Activated naive CD8-positive, alpha-beta T cell (primary cell): ENCODE data around the gene HLCS.
"Not testable (repeated sequence)": the region's sequence is repeated elsewhere in the genome, so short reads cannot be mapped to it uniquely, and the experiment has no call there.

Source experiments
- H3K27ac Mint-ChIP-seq: one replicate; pipeline ENCODE4 v1.8.0; 2021; ENCODE audit warnings: mixed read lengths
- H3K27me3 Mint-ChIP-seq: one replicate; pipeline ENCODE4 v1.8.0; 2021; ENCODE audit warnings: mixed read lengths
- H3K36me3 Mint-ChIP-seq: one replicate; pipeline ENCODE4 v1.8.0; 2021; ENCODE audit warnings: mixed read lengths
- H3K4me1 Mint-ChIP-seq: one replicate; pipeline ENCODE4 v1.8.0; 2021; ENCODE audit warnings: low read depth, mixed read lengths
- H3K4me3 Mint-ChIP-seq: one replicate; pipeline ENCODE4 v1.8.0; 2021; ENCODE audit warnings: mild to moderate bottlenecking, mixed read lengths
- H3K9me3 Mint-ChIP-seq: one replicate; pipeline ENCODE4 v1.8.0; 2021; ENCODE audit warnings: low read depth, mixed read lengths

The HLCS gene

DNA sequence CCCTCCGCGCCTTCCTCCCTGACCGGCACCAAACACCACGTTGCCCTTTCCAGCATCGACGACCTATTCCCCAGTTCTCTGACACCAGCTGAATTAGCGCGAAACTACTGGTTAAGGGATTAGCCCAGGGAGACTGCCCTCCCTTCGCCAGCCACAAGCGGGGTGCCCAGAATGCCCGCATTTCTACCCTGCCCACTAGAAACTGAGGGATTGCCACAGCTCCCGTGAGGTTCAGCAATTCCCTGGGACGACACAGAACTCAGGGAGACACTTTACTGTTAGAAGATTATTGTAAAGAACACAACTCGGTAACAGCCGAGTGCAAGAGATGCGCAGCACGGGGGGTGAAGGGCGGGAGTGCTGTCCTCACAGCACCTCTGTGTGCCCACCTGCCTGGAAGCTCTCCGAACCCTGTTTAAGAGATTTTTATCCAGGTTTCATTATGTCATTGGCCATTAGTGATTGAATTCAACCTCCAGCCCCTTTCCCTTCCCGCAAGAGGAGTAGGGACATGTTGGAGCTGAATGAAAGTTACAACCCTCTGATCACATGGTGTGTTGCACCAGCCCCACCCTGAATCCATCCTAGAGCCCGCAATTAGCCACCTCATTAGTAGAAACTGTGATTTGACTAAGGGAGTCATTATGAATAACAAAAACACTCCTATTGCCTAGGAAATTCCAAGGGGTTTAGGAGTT is 24.2 kb upstream of the HLCS start:
- H3K4me1 Mint-ChIP-seq = peaks cover 32% of the 10 kb centered on the region
- peak overlapping the region; percentile 88 for H3K4me3 Mint-ChIP-seq
- no peaks in the 10 kb centered on the region for H3K27me3 Mint-ChIP-seq
- no peaks in the 10 kb centered on the region for H3K9me3 Mint-ChIP-seq
- H3K27ac Mint-ChIP-seq = peak overlapping the region; percentile 89
- H3K36me3 Mint-ChIP-seq = no peaks in the 10 kb centered on the region

DNA sequence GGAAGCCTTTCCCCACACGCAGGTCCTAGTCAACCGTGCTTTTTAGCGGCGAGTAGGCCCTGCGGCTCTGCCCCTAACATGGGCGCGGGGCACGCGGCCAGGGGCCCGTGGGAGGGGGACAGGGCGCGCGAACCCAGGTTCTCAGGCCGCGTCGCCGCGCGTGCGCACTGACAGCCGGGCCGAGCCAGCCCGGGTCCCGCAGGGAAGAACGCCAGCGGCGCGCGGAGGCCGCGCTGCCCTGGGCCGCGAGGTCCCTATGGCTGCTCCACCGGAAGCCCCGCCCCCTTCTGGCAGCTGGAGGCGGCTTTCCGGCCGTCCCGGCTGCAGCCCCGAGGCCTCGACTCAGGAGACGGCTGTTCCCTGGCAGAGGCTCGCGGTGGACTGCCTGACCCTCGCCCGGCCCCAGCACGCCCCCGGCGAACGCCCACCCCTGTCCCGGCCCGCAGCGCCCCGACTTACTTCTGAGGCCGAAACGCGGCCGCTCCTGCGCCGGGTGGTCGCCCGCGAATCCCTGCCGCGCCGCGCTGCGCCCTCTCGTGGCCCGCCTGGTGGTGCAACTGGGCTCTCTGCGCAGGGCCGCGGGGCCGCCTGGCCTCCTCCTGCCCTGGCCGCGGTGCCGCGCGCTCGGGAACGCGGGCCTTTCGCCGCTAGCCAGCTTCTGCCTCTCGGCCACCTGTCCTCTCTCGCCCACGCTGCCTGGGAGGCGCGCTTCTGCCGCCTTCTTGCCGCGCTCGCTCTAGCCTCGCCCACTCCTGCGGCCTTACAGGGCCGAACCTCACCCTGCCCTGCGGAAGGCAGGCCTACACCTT is 23.4 kb upstream of the HLCS start:
- Mint-ChIP-seq H3K27ac (peak overlapping the region; percentile 89), H3K9me3 (no peaks in the 10 kb centered on the region), H3K36me3 (no peaks in the 10 kb centered on the region), H3K4me1 (peaks cover 33% of the 10 kb centered on the region), H3K4me3 (peak overlapping the region; percentile 88), H3K27me3 (no peaks in the 10 kb centered on the region)

DNA sequence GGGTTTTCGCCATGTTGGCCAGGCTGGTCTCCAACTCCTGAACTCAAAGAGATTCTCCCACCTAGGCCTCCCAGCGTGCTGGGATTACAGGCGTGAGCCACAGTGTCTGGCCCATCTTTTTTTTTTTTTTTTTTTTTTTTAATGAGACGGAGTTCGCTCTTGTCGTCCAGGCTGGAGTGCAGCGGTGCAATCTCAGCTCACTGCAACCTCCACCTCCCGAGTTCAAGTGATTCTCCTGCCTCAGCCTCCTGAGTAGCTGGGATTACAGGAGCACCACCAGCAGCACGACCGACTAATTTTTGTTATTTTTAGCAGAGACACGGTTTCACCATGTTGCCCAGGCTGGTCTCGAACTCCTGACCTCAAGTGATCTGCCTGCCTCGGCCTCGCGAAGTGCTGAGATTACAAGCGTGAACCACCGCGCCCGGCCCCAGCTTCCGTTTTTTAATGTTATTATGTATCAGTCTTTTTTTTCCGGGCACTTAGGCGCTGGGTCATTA is 22.8 kb upstream of the HLCS start:
- H3K9me3 Mint-ChIP-seq, H3K27me3 Mint-ChIP-seq, H3K27ac Mint-ChIP-seq, H3K36me3 Mint-ChIP-seq: not testable (repeated sequence)
- Mint-ChIP-seq H3K4me1 (peaks cover 35% of the 10 kb centered on the region), H3K4me3 (peak overlapping the region; percentile 69)

DNA sequence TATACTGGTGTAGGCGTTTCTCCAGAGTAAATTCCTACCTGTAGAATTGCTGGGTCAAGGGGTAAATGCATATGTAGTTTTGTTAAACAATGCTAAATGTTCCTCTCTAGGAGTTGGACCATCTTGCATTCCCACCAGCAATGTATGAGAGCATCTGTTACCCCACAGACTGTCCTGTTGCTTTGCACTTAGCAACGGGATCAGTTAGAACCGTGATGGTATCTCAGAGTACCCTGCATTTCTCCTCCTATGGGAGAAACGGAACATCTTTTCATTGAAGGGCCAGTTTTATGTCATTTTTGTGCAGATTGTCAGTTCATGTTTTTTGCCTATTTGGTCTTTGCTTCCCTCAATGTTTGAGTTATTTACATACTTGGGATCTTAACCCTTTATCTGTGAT is 22.1 kb upstream of the HLCS start:
- Mint-ChIP-seq H3K36me3 (no peaks in the 10 kb centered on the region), H3K9me3 (no peaks in the 10 kb centered on the region), H3K4me1 (peaks cover 35% of the 10 kb centered on the region), H3K27me3 (no peaks in the 10 kb centered on the region), H3K27ac (peak overlapping the region; percentile 36), H3K4me3 (peak overlapping the region; percentile 65)

DNA sequence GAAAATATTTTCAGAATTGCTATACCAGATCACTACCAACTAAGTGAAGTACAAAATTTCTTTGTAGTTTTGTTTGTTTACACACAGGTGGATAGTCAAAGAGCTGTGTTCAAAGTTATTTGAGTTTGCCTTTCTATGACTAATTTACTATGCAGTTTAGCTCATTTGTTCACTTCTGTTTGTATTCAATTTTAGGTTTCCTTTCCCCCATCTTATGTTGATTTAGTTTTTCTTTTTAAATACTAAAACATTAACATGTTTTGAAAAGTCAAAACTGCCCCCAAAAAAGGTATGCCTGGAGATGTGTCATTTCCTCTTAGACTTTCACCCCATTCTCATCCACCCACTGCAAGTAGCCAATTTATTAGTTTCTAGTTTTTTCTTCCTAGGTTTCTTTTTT is 21.4 kb upstream of the HLCS start:
- no peaks in the 10 kb centered on the region for H3K9me3 Mint-ChIP-seq
- H3K4me1 Mint-ChIP-seq = peaks cover 35% of the 10 kb centered on the region
- H3K27ac Mint-ChIP-seq = peak overlapping the region; percentile 36
- H3K27me3 Mint-ChIP-seq = no peaks in the 10 kb centered on the region
- H3K36me3 Mint-ChIP-seq = no peaks in the 10 kb centered on the region
- H3K4me3 Mint-ChIP-seq = no peak overlapping the region

DNA sequence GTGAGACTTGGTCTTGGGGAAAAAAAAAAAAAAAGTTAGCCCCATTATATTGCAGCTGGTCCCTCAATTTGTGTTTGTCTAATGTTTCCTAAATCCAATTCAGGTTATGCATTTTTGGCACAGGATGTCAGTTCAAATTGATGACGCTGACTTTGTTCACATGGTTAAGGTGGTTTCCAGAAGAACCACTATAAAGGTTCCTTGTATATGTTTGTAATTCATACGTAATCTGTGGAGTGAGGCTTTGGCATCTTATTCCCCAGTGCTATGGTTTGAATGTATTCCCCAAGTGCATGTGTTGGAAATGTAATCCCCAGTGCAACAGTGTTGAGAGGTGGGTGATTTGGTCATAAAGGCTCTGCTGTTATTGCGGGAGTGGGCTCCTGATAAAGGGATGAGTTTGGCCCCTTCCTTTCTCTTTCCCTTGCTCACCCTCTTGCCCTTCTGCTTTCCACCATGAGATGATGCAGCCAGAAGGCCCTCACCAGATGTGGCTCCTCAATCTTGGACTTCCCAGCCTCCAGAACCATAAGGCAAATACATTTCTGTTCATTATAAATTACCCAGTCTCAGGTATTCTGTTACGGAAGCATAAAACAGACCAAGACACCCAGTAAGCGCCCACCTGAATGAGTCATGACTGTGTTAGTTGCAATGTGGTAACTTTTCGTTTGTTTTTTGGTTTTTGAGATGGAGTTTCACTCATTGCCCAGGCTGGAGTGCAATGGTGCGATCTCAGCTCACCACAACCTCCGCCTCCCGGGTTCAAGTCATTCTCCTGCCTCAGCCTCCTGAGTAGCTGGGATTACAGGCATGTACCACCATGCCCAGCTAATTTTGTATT is 19.5 kb upstream of the HLCS start:
- peaks cover 42% of the 10 kb centered on the region for H3K4me1 Mint-ChIP-seq
- no peaks in the 10 kb centered on the region for H3K36me3 Mint-ChIP-seq
- H3K27me3 Mint-ChIP-seq = no peaks in the 10 kb centered on the region
- peak overlapping the region; percentile 83 for H3K27ac Mint-ChIP-seq
- H3K4me3 Mint-ChIP-seq = peak overlapping the region; percentile 74
- no peaks in the 10 kb centered on the region for H3K9me3 Mint-ChIP-seq

DNA sequence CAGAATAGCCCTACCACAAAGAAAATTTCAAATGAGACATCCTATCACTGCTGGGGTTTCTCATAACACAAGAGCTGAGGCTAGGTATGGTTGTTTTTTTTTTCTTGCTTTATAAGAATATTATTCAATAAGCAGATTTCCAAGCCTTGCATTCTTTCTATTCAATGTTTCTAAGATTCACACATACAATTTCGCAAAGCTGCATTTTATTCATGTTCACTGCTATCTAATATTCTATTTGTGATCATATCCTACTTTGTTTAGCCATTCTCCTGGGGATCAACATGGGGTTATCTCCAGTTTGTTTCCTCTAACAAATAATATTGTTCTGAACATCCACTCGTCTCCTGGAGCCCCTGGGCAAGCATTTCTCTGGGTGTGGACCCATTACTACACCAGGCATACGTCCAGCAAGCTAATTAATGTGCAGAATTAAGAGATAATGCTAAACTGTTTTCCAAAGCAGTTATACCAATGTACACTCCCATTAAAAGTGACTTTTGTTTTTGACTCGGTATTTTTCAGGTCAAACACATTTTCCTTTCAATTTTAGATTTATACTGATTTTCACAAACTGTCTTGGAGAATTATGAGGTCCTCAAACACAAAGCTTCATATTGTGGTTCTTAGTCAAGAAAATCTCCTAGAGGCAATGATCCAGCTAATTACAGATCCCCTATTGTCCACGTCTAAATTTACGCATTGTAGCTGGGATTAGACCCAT is 15.7 kb upstream of the HLCS start:
- Mint-ChIP-seq H3K27ac (no peak overlapping the region), H3K27me3 (no peaks in the 10 kb centered on the region), H3K4me3 (no peak overlapping the region), H3K4me1 (peaks cover 39% of the 10 kb centered on the region), H3K36me3 (no peaks in the 10 kb centered on the region), H3K9me3 (no peaks in the 10 kb centered on the region)

DNA sequence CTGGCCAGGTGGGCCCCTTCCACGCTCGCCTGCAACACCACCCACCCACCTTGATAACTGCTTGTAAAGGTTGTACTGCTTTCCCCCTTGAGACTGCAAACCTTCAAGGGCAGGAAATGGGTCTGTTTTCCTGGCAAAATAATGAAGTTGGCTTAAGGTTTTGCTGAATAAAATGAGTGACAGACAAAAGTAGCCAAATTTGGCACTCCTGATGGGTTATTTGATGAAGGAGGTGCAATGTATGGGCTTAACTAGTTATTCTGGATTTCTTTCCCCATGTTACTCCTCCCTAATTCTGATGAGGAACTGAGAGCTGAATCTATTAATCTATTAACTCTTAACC is 14.6 kb upstream of the HLCS start:
- peak overlapping the region; percentile 83 for H3K4me3 Mint-ChIP-seq
- H3K27me3 Mint-ChIP-seq = no peaks in the 10 kb centered on the region
- H3K27ac Mint-ChIP-seq = no peak overlapping the region
- H3K9me3 Mint-ChIP-seq = no peaks in the 10 kb centered on the region
- H3K4me1 Mint-ChIP-seq = peaks cover 37% of the 10 kb centered on the region
- no peaks in the 10 kb centered on the region for H3K36me3 Mint-ChIP-seq

DNA sequence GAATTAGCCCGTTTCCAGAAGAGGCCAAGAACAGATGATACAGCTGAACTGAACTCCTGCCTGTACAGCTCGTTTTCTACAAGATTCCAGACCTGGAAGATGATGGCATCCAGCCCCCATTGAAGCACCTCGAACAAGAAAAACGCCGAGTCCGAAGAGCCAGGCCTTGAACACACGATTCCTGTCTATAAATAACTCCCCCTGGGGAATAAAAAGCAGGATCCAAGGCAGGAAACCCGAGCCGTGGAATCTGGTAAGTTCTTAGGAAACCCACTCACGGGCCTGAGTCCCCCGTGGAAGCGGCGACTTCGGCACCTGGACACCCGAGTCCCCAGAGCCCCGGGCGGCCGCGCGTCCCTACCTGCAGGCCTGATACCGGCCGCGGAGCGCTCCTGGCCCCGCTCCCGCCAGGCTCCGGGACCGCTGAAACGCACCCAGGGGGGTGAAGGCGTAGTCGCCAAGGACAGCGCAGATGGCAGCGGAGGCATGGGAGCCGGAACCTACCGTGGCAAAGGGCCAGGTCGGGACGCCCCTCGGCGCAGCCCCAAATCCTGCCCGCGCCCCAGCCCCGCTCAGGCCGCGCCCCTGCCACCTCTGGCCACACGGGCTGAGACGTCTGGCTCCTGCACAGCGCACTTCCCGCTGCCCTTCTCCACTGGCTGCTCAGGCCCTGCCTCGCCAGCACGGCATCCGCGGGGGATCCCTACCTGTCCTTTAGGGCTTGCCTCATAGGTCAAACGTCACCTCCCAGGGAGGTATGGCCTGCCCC is 14.0 kb upstream of the HLCS start:
- H3K27ac Mint-ChIP-seq = no peak overlapping the region
- peaks cover 32% of the 10 kb centered on the region for H3K4me1 Mint-ChIP-seq
- no peaks in the 10 kb centered on the region for H3K27me3 Mint-ChIP-seq
- H3K36me3 Mint-ChIP-seq = no peaks in the 10 kb centered on the region
- no peaks in the 10 kb centered on the region for H3K9me3 Mint-ChIP-seq
- H3K4me3 Mint-ChIP-seq = peak overlapping the region; percentile 83

DNA sequence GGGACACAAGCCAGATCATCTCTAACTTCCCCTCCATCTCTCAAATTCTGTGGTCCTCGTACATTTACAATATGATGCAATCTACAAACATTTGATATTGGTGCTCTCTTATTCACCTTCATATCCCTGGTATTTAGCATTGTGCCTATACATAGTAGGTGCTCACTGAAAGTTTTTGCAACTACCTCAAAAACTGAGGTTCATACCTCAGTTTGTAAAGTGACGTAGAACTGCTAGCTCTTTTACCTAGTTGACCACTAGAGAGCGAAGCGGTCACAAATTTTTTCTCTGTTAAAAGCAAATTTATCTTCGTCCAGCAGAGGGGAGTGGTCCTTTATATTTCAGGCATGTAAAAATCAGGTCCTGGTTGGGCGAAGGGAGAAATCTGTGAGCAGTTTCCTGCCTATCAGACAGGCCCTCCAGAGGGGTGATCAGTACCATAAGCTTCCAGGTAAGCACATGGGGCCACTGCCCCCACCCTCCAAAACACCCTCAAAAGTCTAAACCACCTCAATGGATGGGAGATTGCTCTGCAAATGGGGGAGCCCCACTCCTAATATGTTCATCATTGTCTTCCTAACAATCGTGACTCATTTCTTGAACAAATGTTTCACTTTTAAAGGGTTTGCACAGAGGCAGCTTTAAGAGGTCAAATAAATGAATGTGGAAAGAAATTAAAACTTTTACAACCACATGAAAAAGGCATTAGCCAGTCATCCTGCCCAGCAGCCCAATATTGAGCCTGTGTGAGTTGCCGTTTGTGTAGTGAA is 10.6 kb upstream of the HLCS start:
- Mint-ChIP-seq H3K4me1 (peaks cover 30% of the 10 kb centered on the region), H3K27ac (peak overlapping the region; percentile 75), H3K27me3 (no peaks in the 10 kb centered on the region), H3K4me3 (peak overlapping the region; percentile 15), H3K9me3 (no peaks in the 10 kb centered on the region), H3K36me3 (peaks cover 2% of the 10 kb centered on the region)

DNA sequence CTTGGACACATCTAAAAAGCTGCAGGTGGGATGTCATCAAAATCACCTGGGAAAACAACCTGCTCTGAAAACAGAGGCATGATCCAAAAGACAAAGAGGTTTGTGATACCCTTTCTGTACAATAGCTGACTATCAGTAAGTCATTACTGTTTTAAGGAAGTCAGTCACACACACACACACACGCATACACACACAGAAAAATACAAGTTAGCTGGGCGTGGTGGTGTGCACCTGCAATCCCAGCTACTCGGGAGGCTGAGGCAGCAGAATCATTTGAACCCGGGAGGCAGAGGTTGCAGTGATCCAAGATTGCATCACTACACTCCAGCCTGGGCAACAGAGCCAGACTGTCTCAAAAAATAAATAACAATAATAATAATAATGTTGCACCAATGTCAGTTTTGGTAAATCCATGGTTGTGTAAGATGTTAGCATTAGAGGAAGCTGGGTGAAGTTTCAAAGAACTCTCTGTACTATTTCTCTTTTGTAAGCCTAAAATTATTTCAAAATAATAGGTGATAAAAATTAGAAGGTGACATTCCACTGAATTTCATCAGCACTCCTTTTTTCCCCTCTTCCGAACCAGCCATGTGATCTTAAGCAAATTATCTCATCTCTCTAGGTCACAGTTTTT is 9.9 kb upstream of the HLCS start:
- Mint-ChIP-seq H3K4me1 (peaks cover 26% of the 10 kb centered on the region), H3K36me3 (peaks cover 2% of the 10 kb centered on the region), H3K4me3 (no peak overlapping the region), H3K27me3 (no peaks in the 10 kb centered on the region), H3K9me3 (no peaks in the 10 kb centered on the region), H3K27ac (peak overlapping the region; percentile 75)

DNA sequence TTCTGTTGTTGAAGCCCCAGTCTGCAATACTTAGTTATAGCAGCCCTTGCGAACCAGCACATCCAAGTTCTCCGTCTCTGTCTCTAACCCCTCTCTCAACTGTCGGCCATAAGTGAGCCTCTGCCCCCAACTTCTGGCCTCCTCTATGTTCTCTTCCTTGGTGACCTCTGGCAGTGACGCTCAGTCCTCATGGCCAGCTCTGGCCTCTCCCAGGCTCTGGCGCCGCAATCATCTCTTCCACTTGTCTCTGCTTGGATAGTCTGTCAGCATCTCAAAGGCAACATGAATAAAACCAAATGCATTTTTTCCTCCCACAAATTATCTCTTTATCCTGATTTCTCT is 8.4 kb upstream of the HLCS start:
- Mint-ChIP-seq H3K27ac (no peak overlapping the region), H3K4me1 (peaks cover 16% of the 10 kb centered on the region), H3K9me3 (no peaks in the 10 kb centered on the region), H3K36me3 (peaks cover 2% of the 10 kb centered on the region), H3K27me3 (no peaks in the 10 kb centered on the region), H3K4me3 (no peak overlapping the region)
